Ishikawa (cell line): Measurements from ENCODE around the gene SEPTIN10.

Experiments
- CEBPB ChIP-seq: IDR thresholded peaks from 2 replicates; pipeline ENCODE4 v1.6.1; 2012
- CREB1 ChIP-seq: IDR thresholded peaks from 2 replicates; pipeline ENCODE4 v1.6.1; 2012; ENCODE audit warnings: low read depth
- EGR1 ChIP-seq: IDR thresholded peaks from 2 replicates; pipeline ENCODE4 v1.6.1; 2012
- EP300 ChIP-seq: IDR thresholded peaks from 2 replicates; pipeline ENCODE4 v1.6.1; 2012; ENCODE audit warnings: borderline replicate concordance
- FOXM1 ChIP-seq: IDR thresholded peaks from 2 replicates; pipeline ENCODE4 v1.6.1; 2012; ENCODE audit warnings: low read depth, borderline replicate concordance
- MAX ChIP-seq: IDR thresholded peaks from 2 replicates; pipeline ENCODE4 v1.6.1; 2012
- NFIC ChIP-seq: IDR thresholded peaks from 2 replicates; pipeline ENCODE4 v1.6.1; 2012
- RAD21 ChIP-seq: IDR thresholded peaks from 2 replicates; pipeline ENCODE4 v1.6.1; 2012; ENCODE audit warnings: low read depth
- TAF1 ChIP-seq: IDR thresholded peaks from 2 replicates; pipeline ENCODE4 v1.6.1; 2012; ENCODE audit warnings: low read depth, mild to moderate bottlenecking
- TCF12 ChIP-seq: IDR thresholded peaks from 2 replicates; pipeline ENCODE4 v1.6.1; 2012; ENCODE audit warnings: low read depth
- TEAD4 ChIP-seq: IDR thresholded peaks from 2 replicates; pipeline ENCODE4 v1.6.1; 2012
- USF1 ChIP-seq: IDR thresholded peaks from 2 replicates; pipeline ENCODE4 v1.6.1; 2012
- YY1 ChIP-seq: IDR thresholded peaks from 2 replicates; pipeline ENCODE4 v1.6.1; 2012; ENCODE audit warnings: low read depth
- ZBTB7A ChIP-seq: IDR thresholded peaks from 2 replicates; pipeline ENCODE4 v1.6.1; 2012; ENCODE audit warnings: low read depth
- TF ChIP-seq, protein P1 (sequence below): IDR thresholded peaks from 2 replicates; pipeline ENCODE4 v1.6.1; 2012; ENCODE audit warnings: low read depth, mild to moderate bottlenecking

The SEPTIN10 gene

GRCh38 chr2:109646961-109647360 lies 33.2 kb upstream of the SEPTIN10 start:
- TF ChIP-seq EP300 (no peak), MAX (no peak), RAD21 (no peak), FOXM1 (no peak), TEAD4 (no peak), NFIC (no peak), CREB1 (no peak), CEBPB (no peak), YY1 (no peak), ZBTB7A (no peak), TAF1 (no peak), EGR1 (no peak), USF1 (no peak), TCF12 (no peak)
- TF ChIP-seq, protein P1, sequence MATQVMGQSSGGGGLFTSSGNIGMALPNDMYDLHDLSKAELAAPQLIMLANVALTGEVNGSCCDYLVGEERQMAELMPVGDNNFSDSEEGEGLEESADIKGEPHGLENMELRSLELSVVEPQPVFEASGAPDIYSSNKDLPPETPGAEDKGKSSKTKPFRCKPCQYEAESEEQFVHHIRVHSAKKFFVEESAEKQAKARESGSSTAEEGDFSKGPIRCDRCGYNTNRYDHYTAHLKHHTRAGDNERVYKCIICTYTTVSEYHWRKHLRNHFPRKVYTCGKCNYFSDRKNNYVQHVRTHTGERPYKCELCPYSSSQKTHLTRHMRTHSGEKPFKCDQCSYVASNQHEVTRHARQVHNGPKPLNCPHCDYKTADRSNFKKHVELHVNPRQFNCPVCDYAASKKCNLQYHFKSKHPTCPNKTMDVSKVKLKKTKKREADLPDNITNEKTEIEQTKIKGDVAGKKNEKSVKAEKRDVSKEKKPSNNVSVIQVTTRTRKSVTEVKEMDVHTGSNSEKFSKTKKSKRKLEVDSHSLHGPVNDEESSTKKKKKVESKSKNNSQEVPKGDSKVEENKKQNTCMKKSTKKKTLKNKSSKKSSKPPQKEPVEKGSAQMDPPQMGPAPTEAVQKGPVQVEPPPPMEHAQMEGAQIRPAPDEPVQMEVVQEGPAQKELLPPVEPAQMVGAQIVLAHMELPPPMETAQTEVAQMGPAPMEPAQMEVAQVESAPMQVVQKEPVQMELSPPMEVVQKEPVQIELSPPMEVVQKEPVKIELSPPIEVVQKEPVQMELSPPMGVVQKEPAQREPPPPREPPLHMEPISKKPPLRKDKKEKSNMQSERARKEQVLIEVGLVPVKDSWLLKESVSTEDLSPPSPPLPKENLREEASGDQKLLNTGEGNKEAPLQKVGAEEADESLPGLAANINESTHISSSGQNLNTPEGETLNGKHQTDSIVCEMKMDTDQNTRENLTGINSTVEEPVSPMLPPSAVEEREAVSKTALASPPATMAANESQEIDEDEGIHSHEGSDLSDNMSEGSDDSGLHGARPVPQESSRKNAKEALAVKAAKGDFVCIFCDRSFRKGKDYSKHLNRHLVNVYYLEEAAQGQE = no peak

DNA sequence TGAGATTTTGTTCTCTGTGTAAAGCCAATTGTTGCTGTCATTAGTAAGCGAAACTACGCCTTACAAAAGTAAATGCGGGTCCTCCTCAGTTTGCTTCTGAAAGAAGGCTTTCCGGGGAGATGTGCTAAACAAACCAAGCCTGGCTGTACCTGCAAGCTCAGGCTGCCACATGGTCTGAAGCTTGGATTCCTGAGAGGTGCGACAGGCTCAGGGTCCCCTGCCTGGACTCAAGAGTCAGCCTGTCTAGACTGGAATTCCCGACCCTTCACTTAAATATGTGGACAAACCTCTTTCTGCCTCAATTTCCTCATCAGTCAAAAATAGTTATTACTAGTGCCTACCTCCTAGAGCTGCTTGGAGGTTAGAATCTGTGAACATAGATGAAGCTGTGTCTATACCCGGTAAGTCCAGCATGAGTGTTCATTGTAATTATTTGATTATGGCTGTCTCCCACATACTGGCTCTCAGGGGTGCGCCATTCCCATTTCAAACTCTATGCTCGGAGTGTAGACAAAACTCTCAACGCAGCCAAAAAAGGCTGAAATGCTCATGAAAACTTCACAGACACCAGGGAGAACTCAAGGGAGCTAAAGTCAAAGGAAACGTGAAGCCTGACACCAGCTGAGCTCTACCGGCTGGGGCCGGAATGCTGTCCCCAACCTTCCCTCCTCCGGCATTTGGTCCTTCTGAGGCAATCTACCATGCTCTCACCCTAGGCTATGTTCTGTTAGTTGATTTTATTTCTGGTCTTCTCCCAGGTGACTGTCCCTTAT lies 31.8 kb upstream of the SEPTIN10 start:
- TF ChIP-seq TAF1 (no peak), TEAD4 (no peak), NFIC (no peak), TCF12 (no peak), CEBPB (no peak), MAX (no peak), USF1 (no peak), YY1 (no peak), RAD21 (no peak), CREB1 (no peak), EGR1 (no peak), ZBTB7A (no peak), FOXM1 (no peak), EP300 (no peak)
- TF ChIP-seq, protein P1 = no peak

DNA sequence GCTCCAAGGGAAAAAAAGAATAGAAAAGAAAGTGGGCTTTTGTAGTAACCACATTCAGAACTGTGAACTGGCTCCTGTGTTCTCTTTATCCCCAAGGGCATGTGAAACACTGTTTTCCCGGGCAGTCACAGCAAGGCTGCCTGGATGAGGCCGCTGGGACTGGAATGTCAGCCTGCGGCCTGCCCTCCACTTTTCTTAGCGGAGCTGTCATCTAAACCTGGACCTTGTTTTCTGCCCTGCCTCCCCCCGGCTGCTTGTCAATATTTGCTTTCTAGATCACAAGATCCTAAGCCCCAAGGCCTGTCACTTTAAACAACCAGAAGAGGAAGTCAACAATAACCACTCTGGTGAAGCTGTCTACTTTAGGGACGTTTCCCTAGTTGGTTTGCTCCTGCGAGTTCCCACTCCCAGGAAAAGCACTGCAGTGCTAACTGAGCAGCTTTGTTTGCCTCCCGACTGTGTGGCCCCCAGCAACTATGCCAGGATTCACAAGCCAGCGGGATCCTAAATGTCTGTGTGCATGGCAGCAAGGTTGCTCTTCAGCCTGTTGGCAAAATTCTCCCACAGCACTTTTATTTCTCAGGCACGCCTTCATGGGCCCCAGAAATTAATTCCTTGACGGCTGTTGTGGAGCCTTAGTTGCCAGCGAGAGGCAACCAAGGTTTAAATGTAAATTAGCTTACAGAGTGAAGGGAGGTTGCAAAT lies 31.0 kb upstream of the SEPTIN10 start:
- TF ChIP-seq RAD21 (no peak), TAF1 (no peak), USF1 (no peak), MAX (no peak), CREB1 (no peak), YY1 (no peak), NFIC (no peak), FOXM1 (no peak), EP300 (no peak), CEBPB (no peak), ZBTB7A (no peak), TCF12 (no peak), EGR1 (no peak), TEAD4 (no peak)
- TF ChIP-seq, protein P1 = no peak
